Fibroblast of lung (primary cell): ENCODE measurements around the gene TM9SF4.

ENCODE experiments used
- CTCF ChIP-seq, 2 donors: IDR thresholded peaks in 1 of 2; conservative IDR thresholded peaks in 1 of 2; 1 replicate in 1 of 2; 2 replicates in 1 of 2; pipeline ENCODE4 v1.5.1; 2011 to 2012; ENCODE audit warnings: low read length in 2 of 2, control low read depth in 1 of 2, inconsistent platforms in 1 of 2, low read depth in 1 of 2, mild to moderate bottlenecking in 1 of 2
- EZH2 ChIP-seq: IDR thresholded peaks from 2 replicates; pipeline ENCODE4 v1.5.1; 2012; ENCODE audit warnings: low read length, control low read depth, mild to moderate bottlenecking; ENCODE audit errors: missing control alignments

GRCh38 chr20:32213870-32214269, 104.4 kb downstream of the TM9SF4 start:
- TF ChIP-seq CTCF (conservative IDR thresholded peaks at IDR 0.05 in 1 of 2, IDR thresholded peaks at IDR 0.05 in 1 of 2; ENCODE audit: low read depth in 1 of 2, low read length in 2 of 2): no peak
- TF ChIP-seq EZH2: no peak
